NCI-H1092 (cell line): ENCODE measurements around the gene POLR2J.
"Not testable (repeated sequence)": the region's sequence is repeated elsewhere in the genome, so short reads cannot be mapped to it uniquely, and the experiment has no call there.

Source experiments
- DNase-seq: peaks from one replicate; lab custom pipeline; 2025; lab: John Stamatoyannopoulos, UW

The POLR2J gene

GRCh38 chr7:102478314-102479208 lies at the start of gene POLR2J:
Gene POLR2J, minus strand, starts transcription at chr7:102478922. Its CDS starts 62 bp downstream, at chr7:102478860.
- not testable (repeated sequence) for DNase-seq

- not testable (repeated sequence) for DNase-seq
Measured at GRCh38 chr7:102527822-102528793, 49.4 kb upstream of the POLR2J start.

GRCh38 chr7:102527182-102527581 lies 48.5 kb upstream of the POLR2J start:
- DNase-seq, result not testable (repeated sequence)

- DNase-seq, result not testable (repeated sequence)
Measured at GRCh38 chr7:102524803-102525202, 46.1 kb upstream of the POLR2J start.

- not testable (repeated sequence) for DNase-seq
Measured at GRCh38 chr7:102520797-102521196, 42.1 kb upstream of the POLR2J start.

GRCh38 chr7:102517550-102518147 lies 38.9 kb upstream of the POLR2J start, which contains the start of gene RASA4B:
Gene RASA4B, minus strand, starts transcription at chr7:102517777. Its CDS starts 67 bp downstream, at chr7:102517710.
- DNase-seq, result not testable (repeated sequence)

GRCh38 chr7:102516951-102517350 lies 38.2 kb upstream of the POLR2J start:
- not testable (repeated sequence) for DNase-seq

- not testable (repeated sequence) for DNase-seq
Measured at GRCh38 chr7:102515889-102516288, 37.2 kb upstream of the POLR2J start.

- DNase-seq, result not testable (repeated sequence)
Measured at GRCh38 chr7:102514881-102515721, 36.4 kb upstream of the POLR2J start.

GRCh38 chr7:102512642-102513221 lies 34.0 kb upstream of the POLR2J start:
- DNase-seq, result not testable (repeated sequence)

- not testable (repeated sequence) for DNase-seq
Measured at GRCh38 chr7:102511860-102512522, 33.3 kb upstream of the POLR2J start.

- not testable (repeated sequence) for DNase-seq
Measured at GRCh38 chr7:102510575-102510974, 31.9 kb upstream of the POLR2J start.

GRCh38 chr7:102507410-102508088 lies 28.8 kb upstream of the POLR2J start:
- DNase-seq, result not testable (repeated sequence)

- DNase-seq, result not testable (repeated sequence)
Measured at GRCh38 chr7:102505298-102506185, 26.8 kb upstream of the POLR2J start.

- DNase-seq, result not testable (repeated sequence)
Measured at GRCh38 chr7:102503141-102503540, 24.4 kb upstream of the POLR2J start.

- not testable (repeated sequence) for DNase-seq
Measured at GRCh38 chr7:102498321-102498720, 19.6 kb upstream of the POLR2J start.

GRCh38 chr7:102497308-102497707 lies 18.6 kb upstream of the POLR2J start:
- DNase-seq, result not testable (repeated sequence)

GRCh38 chr7:102496861-102497260 lies 18.1 kb upstream of the POLR2J start:
- not testable (repeated sequence) for DNase-seq
